OCI-LY1 (cell line): ENCODE data around the gene PCSK6.

ENCODE experiments used
- CTCF ChIP-seq: fragments of 200-600 bp; sonication (generic), shearing (Covaris generic); IDR thresholded peaks from 2 replicates; pipeline ENCODE4 v1.5.1; 2017; ENCODE audit warnings: mild to moderate bottlenecking, antibody characterized with exemption, low read length, moderate library complexity, mixed read lengths
- EZH2 ChIP-seq: fragments of 200-600 bp; sonication (generic), shearing (Covaris generic); IDR thresholded peaks from 2 replicates; pipeline ENCODE4 v1.8.0; 2017; ENCODE audit warnings: borderline replicate concordance, mixed run types, mild to moderate bottlenecking, antibody characterized with exemption, low read length, moderate library complexity, mixed read lengths

- TF ChIP-seq CTCF = no peak
- no peak for TF ChIP-seq EZH2
These were observed 13.7 kb upstream of the PCSK6 start for GRCh38 chr15:101503296-101503599.
